ENCODE measurements around the gene RUFY2. TPM values are rescaled to one million over a fixed set of nuclear protein-coding genes. Genes with fewer than 3 reads are reported as not detected.

The RUFY2 gene
- total and polyA plus RNA-seq, 8 donors: 3.6 to 15.5 (median 9.7) TPM

DNA sequence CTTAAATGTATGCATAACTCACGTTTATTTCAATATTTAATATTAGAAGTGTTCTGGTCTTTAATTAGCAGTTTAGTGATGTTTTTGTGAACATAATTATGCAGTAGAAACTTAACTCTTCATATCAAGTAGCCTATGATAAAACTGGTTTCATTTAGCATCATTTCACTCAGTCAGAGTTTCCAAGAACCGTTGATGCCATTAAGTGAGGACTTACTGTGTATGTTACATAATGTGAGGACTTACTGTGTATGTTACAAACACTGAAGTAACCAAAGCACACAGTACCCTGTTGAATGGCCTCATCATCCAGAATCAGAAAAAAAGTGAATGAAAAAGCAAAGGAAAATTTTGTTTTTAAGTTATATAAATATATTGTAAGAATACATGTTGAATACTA, 41.5 kb downstream of the RUFY2 start:
- no peak overlapping the region for H3K27ac ChIP-seq
- H3K36me3 ChIP-seq: peaks cover 0 to 35% (median 5%) of the 10 kb centered on the region in 3 donors
- no peaks in the 10 kb centered on the region for H3K4me1 ChIP-seq
- FAIRE-seq: no peak
- TF ChIP-seq, protein P1, sequence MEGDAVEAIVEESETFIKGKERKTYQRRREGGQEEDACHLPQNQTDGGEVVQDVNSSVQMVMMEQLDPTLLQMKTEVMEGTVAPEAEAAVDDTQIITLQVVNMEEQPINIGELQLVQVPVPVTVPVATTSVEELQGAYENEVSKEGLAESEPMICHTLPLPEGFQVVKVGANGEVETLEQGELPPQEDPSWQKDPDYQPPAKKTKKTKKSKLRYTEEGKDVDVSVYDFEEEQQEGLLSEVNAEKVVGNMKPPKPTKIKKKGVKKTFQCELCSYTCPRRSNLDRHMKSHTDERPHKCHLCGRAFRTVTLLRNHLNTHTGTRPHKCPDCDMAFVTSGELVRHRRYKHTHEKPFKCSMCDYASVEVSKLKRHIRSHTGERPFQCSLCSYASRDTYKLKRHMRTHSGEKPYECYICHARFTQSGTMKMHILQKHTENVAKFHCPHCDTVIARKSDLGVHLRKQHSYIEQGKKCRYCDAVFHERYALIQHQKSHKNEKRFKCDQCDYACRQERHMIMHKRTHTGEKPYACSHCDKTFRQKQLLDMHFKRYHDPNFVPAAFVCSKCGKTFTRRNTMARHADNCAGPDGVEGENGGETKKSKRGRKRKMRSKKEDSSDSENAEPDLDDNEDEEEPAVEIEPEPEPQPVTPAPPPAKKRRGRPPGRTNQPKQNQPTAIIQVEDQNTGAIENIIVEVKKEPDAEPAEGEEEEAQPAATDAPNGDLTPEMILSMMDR (IDR thresholded peaks at IDR 0.05): no peak
- intact Hi-C loops (cut with DNase I): no loop called here
- no peak overlapping the region for H3K4me3 ChIP-seq
- ATAC-seq: no peak
- DNase-seq: no peak
- H3K9me3 ChIP-seq: no peaks in the 10 kb centered on the region
- 76 to 78% methylated on average over 2 of the region's 2 CpGs for WGBS, 2 donors
- H3K27me3 ChIP-seq: no peaks in the 10 kb centered on the region

DNA sequence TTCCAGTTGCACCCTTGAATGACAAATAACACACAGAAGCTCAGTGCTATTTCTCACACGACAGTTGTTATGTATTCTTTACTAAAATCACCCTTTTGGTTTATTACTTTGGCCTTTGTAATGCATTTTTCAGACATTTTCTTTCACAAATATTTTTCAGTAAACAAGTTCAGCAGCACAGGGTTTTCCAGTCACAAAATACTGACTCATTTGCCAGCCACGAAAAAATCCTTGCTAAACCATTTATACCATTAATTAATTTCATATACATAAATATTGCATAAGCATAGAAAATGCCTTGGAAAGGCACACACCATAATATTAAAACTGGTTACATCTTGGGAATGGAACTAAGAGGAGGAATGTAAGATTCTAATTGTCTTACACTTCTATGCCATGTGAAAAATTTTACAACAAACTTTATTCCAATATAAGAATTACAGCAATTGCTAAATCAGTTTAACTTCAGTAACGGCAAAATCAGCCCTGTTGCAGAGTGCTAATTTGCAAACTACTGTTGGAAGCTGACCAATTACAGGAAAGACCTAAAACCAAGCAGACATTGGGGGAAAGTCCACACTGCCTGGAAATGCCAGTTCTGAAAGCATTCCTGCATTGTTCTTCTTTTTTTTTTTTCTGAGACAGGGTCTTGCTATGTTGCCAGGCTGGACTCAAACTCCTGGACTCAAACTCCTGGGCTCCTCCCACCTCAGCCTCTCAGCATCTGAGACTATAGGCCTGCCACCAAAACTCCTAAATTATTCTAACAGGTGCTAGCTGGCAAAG, 42.8 kb downstream of the RUFY2 start:
- H3K4me1 ChIP-seq: no peaks in the 10 kb centered on the region
- ATAC-seq: no peak
- TF ChIP-seq, protein P1 (IDR thresholded peaks at IDR 0.05): no peak
- no peak overlapping the region for H3K4me3 ChIP-seq
- intact Hi-C loops (cut with DNase I): no loop called here
- no peak for DNase-seq
- 85 to 90% methylated on average over 3 of the region's 3 CpGs for WGBS, 2 donors
- no peak overlapping the region for H3K27ac ChIP-seq
- no peak for FAIRE-seq
- no peaks in the 10 kb centered on the region for H3K27me3 ChIP-seq
- H3K9me3 ChIP-seq: no peaks in the 10 kb centered on the region
- peaks cover 0 to 35% (median 5%) of the 10 kb centered on the region in 3 donors for H3K36me3 ChIP-seq

DNA sequence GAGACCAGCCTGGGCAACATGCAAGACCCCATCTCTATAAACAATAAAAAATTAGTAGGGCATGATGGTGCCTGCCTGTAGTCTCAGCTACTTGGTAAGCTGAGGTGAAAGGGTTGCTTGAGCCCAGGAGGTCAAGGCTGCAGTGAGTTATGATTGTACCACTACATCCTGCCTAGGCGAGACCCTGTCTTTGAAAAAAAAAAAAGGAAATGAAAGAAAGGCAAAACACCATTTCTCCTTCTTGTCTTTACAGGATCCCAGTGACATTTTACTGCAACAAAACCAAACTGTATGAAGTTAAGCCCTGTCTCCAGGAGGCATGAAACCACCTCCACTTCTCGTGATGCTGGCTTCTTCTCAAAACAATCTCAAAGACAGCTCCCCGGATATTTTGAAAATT, 44.5 kb downstream of the RUFY2 start:
- intact Hi-C loops (cut with DNase I): no loop called here
- ATAC-seq (no peak), DNase-seq (no peak), FAIRE-seq (no peak)
- TF ChIP-seq, protein P1 (IDR thresholded peaks at IDR 0.05): no peak
- Histone ChIP-seq H3K4me1 (no peaks in the 10 kb centered on the region), H3K27me3 (no peaks in the 10 kb centered on the region), H3K27ac (no peak overlapping the region), H3K36me3 (peaks cover 0 to 28% (median 5%) of the 10 kb centered on the region in 3 donors), H3K9me3 (no peaks in the 10 kb centered on the region), H3K4me3 (no peak overlapping the region)
- 92 to 95% methylated on average over 3 of the region's 3 CpGs for WGBS, 2 donors

DNA sequence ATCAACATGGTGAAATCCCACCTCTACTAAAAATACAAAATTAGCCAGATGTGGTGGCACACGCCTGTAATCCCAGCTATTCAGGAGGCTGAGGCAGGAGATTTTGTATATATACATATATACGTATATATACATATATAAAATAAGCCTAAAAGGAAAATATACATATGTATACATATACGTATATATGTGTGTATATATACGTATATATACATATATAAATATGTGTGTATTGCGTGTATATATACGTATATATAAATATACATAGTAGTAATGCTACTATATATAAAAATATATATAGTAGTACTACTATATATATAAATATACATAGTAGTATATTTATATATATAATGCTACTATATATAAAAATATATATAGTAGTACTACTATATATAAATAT, 47.9 kb downstream of the RUFY2 start:
- TF ChIP-seq, protein P1 (IDR thresholded peaks at IDR 0.05): no peak
- H3K9me3 ChIP-seq: no peaks in the 10 kb centered on the region
- DNase-seq (no peak), ATAC-seq (no peak), FAIRE-seq (peak; percentile 94)
- intact Hi-C loops (cut with DNase I): no loop called here
- peaks cover 0 to 34% (median 5%) of the 10 kb centered on the region in 3 donors for H3K36me3 ChIP-seq
- 95 to 97% methylated on average over 6 of the region's 6 CpGs for WGBS, 2 donors
- H3K27ac ChIP-seq: no peak overlapping the region
- H3K4me3 ChIP-seq: no peak overlapping the region
- no peaks in the 10 kb centered on the region for H3K4me1 ChIP-seq
- no peaks in the 10 kb centered on the region for H3K27me3 ChIP-seq

DNA sequence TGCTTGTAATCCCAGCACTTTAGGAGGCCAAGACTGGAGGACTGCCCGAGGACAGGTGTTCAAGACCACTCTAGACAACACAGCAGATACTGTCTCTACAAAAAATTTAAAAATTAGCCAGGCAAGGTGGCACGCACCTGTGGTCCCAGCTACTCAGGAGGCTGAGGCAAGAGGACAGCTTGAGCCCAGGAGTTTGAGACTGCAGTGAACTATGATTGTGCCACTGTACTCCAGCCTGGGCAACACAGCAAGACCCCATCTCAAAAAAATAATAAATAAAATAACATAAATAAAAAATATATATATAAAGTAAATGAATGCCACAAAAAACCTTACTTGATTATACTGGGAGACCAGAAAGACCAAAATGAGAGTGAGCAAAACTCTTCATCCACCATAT, 53.5 kb downstream of the RUFY2 start:
- no peaks in the 10 kb centered on the region for H3K27me3 ChIP-seq
- no peaks in the 10 kb centered on the region for H3K4me1 ChIP-seq
- no peak overlapping the region for H3K27ac ChIP-seq
- intact Hi-C loops (cut with DNase I): no loop called here
- WGBS, 2 donors: 92 to 95% methylated on average over 2 of the region's 2 CpGs
- no peak overlapping the region for H3K4me3 ChIP-seq
- H3K36me3 ChIP-seq: peaks cover 0 to 15% (median 9%) of the 10 kb centered on the region in 3 donors
- DNase-seq (no peak), FAIRE-seq (no peak), ATAC-seq (no peak)
- TF ChIP-seq, protein P1 (IDR thresholded peaks at IDR 0.05): no peak
- H3K9me3 ChIP-seq: no peaks in the 10 kb centered on the region
